GM13976 (cell line): ENCODE measurements around the gene ZBED2.

Source experiments
- DNase-seq: peaks from one replicate; pipeline ENCODE4 v3.0.0; 2012; ENCODE audit warnings: low spot score
- CTCF ChIP-seq: IDR thresholded peaks from 2 replicates; pipeline ENCODE4 v1.5.1; 2012; ENCODE audit warnings: borderline replicate concordance, mild to moderate bottlenecking; ENCODE audit not compliant: insufficient read depth; ENCODE audit errors: extremely low read depth, missing control alignments, control extremely low read depth
- in situ Hi-C: fragments of 300-500 bp; cut with MboI; formaldehyde crosslinking; loops from one replicate; pipeline ENCODE4 v1.12.0; 2022; ENCODE audit warnings: low sequenced_read_pairs, mixed read lengths, inconsistent platforms; ENCODE audit not compliant: unreplicated experiment

The ZBED2 gene

GRCh38 chr3:111548756-111549155, 46.4 kb downstream of the ZBED2 start:
- in situ Hi-C loops = loop anchor here (25.0 kb wide), 1 partner anchor 1811 kb away; no protein-coding TSS in a partner anchor

GRCh38 chr3:111548092-111548491, 47.1 kb downstream of the ZBED2 start:
- in situ Hi-C loops = loop anchor here (25.0 kb wide), 1 partner anchor 1811 kb away; no protein-coding TSS in a partner anchor
- DNase-seq = no peak
- no peak for TF ChIP-seq CTCF

More at GRCh38 chr3:111548756-111549155, 46.4 kb downstream of the ZBED2 start:
- no peak for DNase-seq
- TF ChIP-seq CTCF = no peak

- TF ChIP-seq CTCF = no peak
- no peak for DNase-seq
- in situ Hi-C loops = loop anchor here (25.0 kb wide), 1 partner anchor 1810 kb away; no protein-coding TSS in a partner anchor
Measured at GRCh38 chr3:111547631-111548030, 47.5 kb downstream of the ZBED2 start.

GRCh38 chr3:111545349-111545748, 49.8 kb downstream of the ZBED2 start:
- DNase-seq = no peak
- in situ Hi-C loops = loop anchor here (25.0 kb wide), 1 partner anchor 1808 kb away; no protein-coding TSS in a partner anchor
- no peak for TF ChIP-seq CTCF
